OCI-LY7 (cell line): ENCODE results near the gene PDSS1.

Source experiments
- CTCF ChIP-seq: fragments of 200-600 bp; sonication (generic); conservative IDR thresholded peaks from 2 replicates; pipeline ENCODE4 v1.5.1; 2014; ENCODE audit warnings: mild to moderate bottlenecking, antibody characterized with exemption, low read length, moderate library complexity, mixed read lengths
- EZH2phosphoT487 ChIP-seq: fragments of 200-600 bp; sonication (generic); IDR thresholded peaks from 2 replicates; pipeline ENCODE4 v1.6.1; 2018; ENCODE audit warnings: low read depth, borderline replicate concordance, mild to moderate bottlenecking, mixed run types, antibody characterized with exemption, low read length, moderate library complexity, mixed read lengths

- TF ChIP-seq CTCF (no peak), EZH2phosphoT487 (no peak)
Observed at GRCh38 chr10:26741368-26741767, 43.9 kb downstream of the PDSS1 start.
